PC-3 (cell line): ENCODE results near the gene RERE. TPM values are rescaled to one million over a fixed set of nuclear protein-coding genes. Genes with fewer than 3 reads are reported as not detected.

Source experiments
- ATAC-seq: fragments of 200-7000 bp; cut with Tn5 transposase; 2 replicates; pipeline ENCODE4 v1.9.1; 2020; ENCODE audit warnings: mild to moderate bottlenecking, moderate library complexity
- BruUV-seq: library from RNA; stranded (reverse); fragments of 400-500 nt; replicated peaks from 2 replicates; lab custom pipeline; 2021; lab: Mats Ljungman, UMichigan
- CTCF ChIA-PET: fragments of 300-600 bp; sonication (Branson Sonifier 250); formaldehyde crosslinking; loops from one replicate; lab custom pipeline; 2022; ENCODE audit warnings: antibody characterized with exemption; lab: Charles Lee
- POLR2A ChIA-PET: fragments of 300-600 bp; sonication (Branson Sonifier 250); formaldehyde crosslinking; loops from one replicate; lab custom pipeline; 2022; ENCODE audit warnings: antibody characterized with exemption; ENCODE audit not compliant: unreplicated experiment; lab: Charles Lee
- DNase-seq: peaks from one replicate; pipeline ENCODE4 v3.0.0-alpha.2; 2015
- H2AFZ ChIP-seq: fragments of 300-600 bp; sonication (generic); 2 replicates; pipeline ENCODE4 v1.6.0; 2016; ENCODE audit warnings: antibody characterized with exemption, low read length
- H3F3A ChIP-seq: fragments of 300-600 bp; sonication (generic); one replicate; pipeline ENCODE4 v1.6.0; 2017; ENCODE audit warnings: antibody characterized with exemption, low read length, control low read depth, mild to moderate bottlenecking; ENCODE audit not compliant: unreplicated experiment
- H3K27ac ChIP-seq: fragments of 300-600 bp; sonication (generic); 2 replicates; pipeline ENCODE4 v1.5.1; 2016; ENCODE audit warnings: mild to moderate bottlenecking, low read length
- H3K27me3 ChIP-seq: fragments of 300-600 bp; sonication (generic); 2 replicates; pipeline ENCODE4 v1.6.1; 2016; ENCODE audit warnings: low read length, mixed read lengths
- H3K36me3 ChIP-seq: fragments of 300-600 bp; sonication (generic); 2 replicates; pipeline ENCODE4 v1.6.1; 2016; ENCODE audit warnings: low read depth, mixed run types, low read length, mixed read lengths
- H3K4me1 ChIP-seq: fragments of 300-600 bp; sonication (generic); 2 replicates; pipeline ENCODE4 v1.5.1; 2016; ENCODE audit warnings: low read length; ENCODE audit not compliant: insufficient read depth
- H3K4me2 ChIP-seq: fragments of 300-600 bp; sonication (generic); 2 replicates; pipeline ENCODE4 v1.6.0; 2016; ENCODE audit warnings: low read length
- H3K4me3 ChIP-seq: fragments of 300-600 bp; sonication (generic); 2 replicates; pipeline ENCODE4 v1.5.1; 2016; ENCODE audit warnings: mild to moderate bottlenecking, low read length, mixed read lengths
- H3K79me2 ChIP-seq: fragments of 300-600 bp; sonication (generic); 2 replicates; pipeline ENCODE4 v1.6.1; 2017; ENCODE audit warnings: low read length, mixed read lengths
- H3K9ac ChIP-seq: fragments of 300-600 bp; sonication (generic); 2 replicates; pipeline ENCODE4 v1.6.0; 2016; ENCODE audit warnings: mild to moderate bottlenecking, low read length
- H3K9me2 ChIP-seq: fragments of 300-600 bp; sonication (generic); replicated peaks from 2 replicates; pipeline ENCODE4 v1.6.1; 2016; ENCODE audit warnings: mixed run types, low read length, mixed read lengths
- H3K9me3 ChIP-seq: fragments of 300-600 bp; sonication (generic); 2 replicates; pipeline ENCODE4 v1.6.1; 2016; ENCODE audit warnings: low read length, mixed read lengths
- H4K20me1 ChIP-seq: fragments of 300-600 bp; sonication (generic); 2 replicates; pipeline ENCODE4 v1.6.1; 2016; ENCODE audit warnings: low read length, mixed read lengths
- CTCF ChIP-seq: fragments of 300-600 bp; sonication (generic); conservative IDR thresholded peaks from 2 replicates; pipeline ENCODE4 v1.5.1; 2017; ENCODE audit warnings: antibody characterized with exemption, low read depth, mild to moderate bottlenecking, low read length
- EZH2 ChIP-seq: fragments of 300-600 bp; sonication (generic); IDR thresholded peaks from one replicate; pipeline ENCODE4 v1.6.1; 2017; ENCODE audit warnings: antibody characterized with exemption, mild to moderate bottlenecking, low read length; ENCODE audit not compliant: unreplicated experiment
- EZH2phosphoT487 ChIP-seq: fragments of 300-600 bp; sonication (generic); IDR thresholded peaks from 2 replicates; pipeline ENCODE4 v1.6.1; 2018; ENCODE audit warnings: mild to moderate bottlenecking, antibody characterized with exemption, low read length, borderline replicate concordance
- intact Hi-C: fragments of 100-400 bp; cut with micrococcal nuclease; formaldehyde crosslinking; loops from 2 replicates; pipeline ENCODE4 v1.9.0; 2023
- total RNA-seq: library from RNA; depleted of rRNA; stranded (reverse); fragments of >200 nt; gene quantifications from 2 replicates; pipeline ENCODE4 v1.2.3, GENCODE V29; 2014

Gene RERE
- total RNA-seq, 1 experiment from 2014 or later: 24.2 TPM

GRCh38 chr1:8539683-8540082, 277.8 kb downstream of the RERE start:
- Histone ChIP-seq H3K27me3 (no peaks in the 10 kb centered on the region), H3K79me2 (no peaks in the 10 kb centered on the region), H3F3A (no peaks in the 10 kb centered on the region), H3K27ac (no peak overlapping the region), H3K9me3 (no peaks in the 10 kb centered on the region), H3K36me3 (peaks cover 10% of the 10 kb centered on the region), H3K9me2 (no peaks in the 10 kb centered on the region), H3K4me3 (no peak overlapping the region), H4K20me1 (0 out of 2 replicates have a peak, but pooled peaks cover 2% of the 10 kb centered on the region), H3K9ac (no peak overlapping the region), H2AFZ (no peak overlapping the region), H3K4me2 (no peak overlapping the region), H3K4me1 (peaks cover 17% of the 10 kb centered on the region)
- CTCF ChIA-PET: no interaction called here
- intact Hi-C loops: no loop called here
- DNase-seq (no peak), ATAC-seq (no peak)
- BruUV-seq: no TSS peak
- POLR2A ChIA-PET: no interaction called here
- TF ChIP-seq EZH2phosphoT487 (no peak), EZH2 (no peak), CTCF (no peak)

GRCh38 chr1:8538502-8538901, 278.9 kb downstream of the RERE start:
- no peak overlapping the region for H3K4me2 ChIP-seq
- peaks cover under 1% of the 10 kb centered on the region; the same call in 1 of the 2 replicates for H3K36me3 ChIP-seq
- BruUV-seq: no TSS peak
- H2AFZ ChIP-seq: no peak overlapping the region
- H3K4me3 ChIP-seq: no peak overlapping the region
- TF ChIP-seq CTCF (no peak), EZH2 (no peak), EZH2phosphoT487 (no peak)
- H3K27me3 ChIP-seq: no peaks in the 10 kb centered on the region
- POLR2A ChIA-PET: no interaction called here
- H3K79me2 ChIP-seq: no peaks in the 10 kb centered on the region
- no peaks in the 10 kb centered on the region for H3K9me3 ChIP-seq
- intact Hi-C loops: no loop called here
- H3K4me1 ChIP-seq: peaks cover 16% of the 10 kb centered on the region
- H3K27ac ChIP-seq: no peak overlapping the region
- no peaks in the 10 kb centered on the region for H3K9me2 ChIP-seq
- ATAC-seq (no peak), DNase-seq (no peak)
- no peak overlapping the region for H3K9ac ChIP-seq
- H4K20me1 ChIP-seq: no peaks in the 10 kb centered on the region
- no peaks in the 10 kb centered on the region for H3F3A ChIP-seq
- CTCF ChIA-PET: no interaction called here

- POLR2A ChIA-PET: no interaction called here
- H3K27ac ChIP-seq: no peak overlapping the region
- H3K9ac ChIP-seq: no peak overlapping the region
- no peaks in the 10 kb centered on the region for H4K20me1 ChIP-seq
- CTCF ChIA-PET: no interaction called here
- no peaks in the 10 kb centered on the region; the same call in 1 of the 2 replicates for H3K36me3 ChIP-seq
- no peak overlapping the region for H3K4me3 ChIP-seq
- intact Hi-C loops: no loop called here
- H3K79me2 ChIP-seq: no peaks in the 10 kb centered on the region
- peaks cover 16% of the 10 kb centered on the region for H3K4me1 ChIP-seq
- no TSS peak for BruUV-seq
- ATAC-seq (no peak), DNase-seq (no peak)
- no peaks in the 10 kb centered on the region for H3K9me3 ChIP-seq
- no peak overlapping the region for H2AFZ ChIP-seq
- no peak for TF ChIP-seq EZH2phosphoT487
- H3K4me2 ChIP-seq: no peak overlapping the region
- no peaks in the 10 kb centered on the region for H3K27me3 ChIP-seq
- H3F3A ChIP-seq: no peaks in the 10 kb centered on the region
- H3K9me2 ChIP-seq: no peaks in the 10 kb centered on the region
Measured at GRCh38 chr1:8537991-8538390, 279.4 kb downstream of the RERE start.
